ENCODE results near the gene STXBP6.

Gene STXBP6

GRCh38 chr14:25049568-25050268 lies at the start of gene STXBP6:
Gene STXBP6 (minus strand): TSS chr14:25050147. CDS start chr14:24974818, 75,329 bp downstream.
- no peak for DNase-seq (ENCODE audit: low read depth)

- no peak for DNase-seq (ENCODE audit: low read depth)
Observed at GRCh38 chr14:25097120-25097519, 47.2 kb upstream of the STXBP6 start.

DNA sequence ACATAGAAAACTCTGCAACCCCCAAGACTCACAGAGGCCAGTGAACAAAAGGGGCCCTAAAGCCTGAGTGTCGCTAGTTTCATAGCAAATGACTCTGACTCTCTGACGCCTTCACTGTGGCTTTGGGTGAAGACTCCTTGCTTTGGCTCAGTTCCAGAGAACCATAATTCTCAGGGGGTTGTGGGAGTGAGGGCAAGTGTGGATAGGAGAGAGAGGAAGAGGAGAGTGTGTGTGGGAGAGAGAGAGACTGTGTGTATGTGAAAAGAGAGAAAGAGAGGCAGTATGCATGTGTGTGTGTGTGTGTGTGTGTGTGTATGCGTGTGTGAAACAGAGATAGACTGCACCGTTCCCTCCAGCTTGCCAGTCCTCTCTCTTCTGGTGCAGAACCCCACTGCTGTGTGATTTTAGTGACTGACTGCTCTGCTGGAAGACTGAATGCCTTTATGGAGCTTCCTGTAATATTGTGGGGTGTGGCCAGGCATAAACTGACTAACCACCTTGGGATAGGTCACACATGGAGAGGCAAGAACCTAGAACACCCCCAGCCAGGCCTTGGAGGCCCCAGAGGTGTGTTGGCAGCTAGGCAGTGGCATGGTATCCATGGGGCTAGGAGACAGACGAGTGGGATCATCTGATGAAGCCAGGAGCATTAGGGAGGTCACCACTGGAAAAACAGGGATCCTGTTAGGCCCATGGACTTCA lies 45.9 kb upstream of the STXBP6 start:
- no peak for DNase-seq (ENCODE audit: low read depth)

DNA sequence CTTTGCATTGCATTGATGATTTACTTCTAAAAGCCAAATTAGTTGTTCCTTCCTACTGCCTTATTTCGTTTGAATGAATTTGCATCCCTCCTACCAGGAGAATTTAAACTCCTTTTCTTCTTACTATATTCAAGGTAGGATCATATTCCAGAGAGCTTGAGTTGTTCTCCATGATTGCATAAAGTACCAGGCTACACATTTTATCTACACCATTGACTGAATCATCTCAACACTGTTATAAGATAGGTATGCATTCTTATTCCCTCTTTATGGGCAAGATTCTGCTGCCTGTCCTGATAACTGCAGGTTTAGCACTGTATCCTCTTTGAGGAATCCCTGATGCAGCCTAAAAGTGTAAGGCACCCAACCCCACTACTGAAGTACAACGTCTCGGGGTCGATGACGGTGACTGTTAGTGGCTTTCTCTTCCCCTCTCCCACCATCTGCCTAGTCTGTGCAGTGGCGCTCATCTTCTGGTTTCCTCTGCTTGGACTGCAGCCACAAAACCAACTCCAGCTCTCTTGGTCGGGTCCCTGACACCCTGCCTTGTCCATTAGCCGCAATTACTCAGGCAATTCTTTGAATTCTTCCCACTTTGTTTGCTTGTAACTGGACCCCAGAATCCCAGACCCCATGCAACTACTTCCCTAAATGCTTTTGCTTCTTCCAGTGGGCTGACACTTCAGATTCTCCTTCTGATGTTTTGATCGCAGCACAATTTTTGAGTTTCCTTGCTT lies 44.4 kb upstream of the STXBP6 start:
- no peak for DNase-seq (ENCODE audit: low read depth)

- no peak for DNase-seq (ENCODE audit: low read depth)
Observed at GRCh38 chr14:25092258-25092740, 42.4 kb upstream of the STXBP6 start.

DNA sequence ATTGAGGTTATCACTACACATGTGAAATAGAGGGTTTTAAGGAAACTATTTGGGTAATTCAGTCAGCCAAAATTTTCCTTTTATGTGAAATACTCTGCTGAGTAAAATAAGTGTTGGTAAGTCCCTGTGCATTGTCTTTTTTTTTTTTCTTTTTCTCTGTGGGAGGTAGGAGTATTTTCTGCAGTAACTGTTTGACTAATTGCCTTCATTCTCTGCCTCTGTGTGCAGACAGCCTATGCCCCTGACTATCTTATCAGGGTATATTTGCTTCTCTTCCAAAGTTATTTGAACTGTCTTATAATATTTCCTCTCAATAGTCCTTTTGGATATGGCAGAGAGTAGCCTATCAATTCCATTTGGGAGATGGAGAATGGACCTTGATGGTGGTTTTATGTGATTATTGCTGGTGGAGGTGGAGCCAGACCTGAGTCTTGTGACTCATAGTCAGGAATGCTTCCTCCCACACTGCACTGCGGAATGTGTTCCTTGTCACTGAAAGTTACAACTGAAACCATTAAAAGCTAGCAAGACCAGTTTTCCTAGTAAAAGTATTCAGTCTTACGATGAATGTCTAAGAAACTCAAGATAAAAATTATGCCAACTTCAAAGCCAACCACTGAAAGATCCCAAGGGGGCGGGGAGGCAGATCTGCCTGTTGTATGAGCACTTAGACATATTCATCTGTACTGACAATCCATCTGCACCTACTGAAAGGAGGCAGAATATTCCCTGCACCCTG lies 40.9 kb upstream of the STXBP6 start:
- no peak for DNase-seq (ENCODE audit: low read depth)

DNA sequence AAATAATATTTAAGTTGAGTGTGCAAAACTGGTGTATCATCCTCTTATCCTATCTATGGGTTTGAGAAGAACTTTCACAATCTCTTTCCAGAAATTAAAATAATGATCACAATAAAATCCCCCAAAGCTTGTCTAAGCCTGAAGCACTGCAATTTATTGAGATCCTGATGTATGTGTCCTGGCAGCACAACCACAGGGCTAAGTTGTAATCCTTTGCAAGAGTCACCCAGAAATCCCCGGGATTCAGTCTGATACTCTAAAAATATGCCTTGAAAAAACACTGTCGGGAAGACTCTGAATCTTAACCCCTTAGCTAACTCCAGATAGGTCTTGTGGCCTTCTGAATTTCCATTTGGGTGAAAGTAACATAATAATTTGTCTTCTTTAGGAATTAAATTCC lies 40.3 kb upstream of the STXBP6 start:
- no peak for DNase-seq (ENCODE audit: low read depth)

- no peak for DNase-seq (ENCODE audit: low read depth)
Observed at GRCh38 chr14:25089496-25089895, 39.5 kb upstream of the STXBP6 start.

- DNase-seq (ENCODE audit: low read depth) = no peak
Observed at GRCh38 chr14:25086821-25087396, 37.0 kb upstream of the STXBP6 start.

DNA sequence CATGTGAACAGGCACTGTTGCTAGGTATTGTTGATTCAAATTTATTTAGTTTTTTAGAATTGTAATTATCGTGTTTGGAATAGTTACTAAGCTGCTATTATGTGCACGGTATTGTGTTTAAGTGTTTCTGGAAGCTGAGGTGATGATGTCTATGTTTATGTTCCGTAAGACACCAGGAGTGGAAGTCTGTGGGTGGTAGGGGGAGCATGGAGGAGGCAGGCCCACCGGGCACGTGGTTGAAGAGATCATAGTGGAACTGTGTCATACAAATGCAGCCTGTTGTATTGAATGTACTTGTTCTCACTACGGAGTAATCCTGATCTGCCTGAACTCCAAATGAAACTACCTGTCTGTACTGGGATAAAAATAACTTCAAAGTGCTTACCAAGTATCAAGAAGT lies 36.1 kb upstream of the STXBP6 start:
- DNase-seq (ENCODE audit: low read depth) = no peak

GRCh38 chr14:25080682-25081081 lies 30.7 kb upstream of the STXBP6 start:
- no peak for DNase-seq (ENCODE audit: low read depth)

GRCh38 chr14:25079311-25079710 lies 29.4 kb upstream of the STXBP6 start:
- no peak for DNase-seq (ENCODE audit: low read depth)

- no peak for DNase-seq (ENCODE audit: low read depth)
Observed at GRCh38 chr14:25074099-25074685, 24.2 kb upstream of the STXBP6 start.

DNA sequence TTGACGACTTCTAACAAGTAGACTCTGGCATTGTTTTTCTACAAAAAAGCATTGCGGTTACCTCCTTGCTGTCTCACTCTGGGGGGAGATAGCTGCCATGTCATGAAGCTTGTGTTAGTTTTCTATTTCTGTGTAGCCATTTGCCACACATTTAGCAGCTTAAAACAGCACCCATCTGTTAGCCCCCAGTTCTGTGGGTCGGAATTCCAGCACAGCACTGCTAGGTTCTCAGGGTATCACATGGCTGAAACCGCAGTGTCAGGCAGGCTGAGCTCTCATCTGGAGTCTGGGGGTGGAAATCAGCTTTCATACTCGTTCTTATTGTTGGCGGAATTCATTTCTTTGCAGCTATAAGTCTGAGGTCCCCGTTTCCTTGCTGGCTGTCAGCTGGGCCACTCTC lies 19.9 kb upstream of the STXBP6 start:
- no peak for DNase-seq (ENCODE audit: low read depth)

GRCh38 chr14:25067600-25067999 lies 17.7 kb upstream of the STXBP6 start:
- DNase-seq (ENCODE audit: low read depth) = no peak

- DNase-seq (ENCODE audit: low read depth) = no peak
Observed at GRCh38 chr14:25062022-25062321, 12.0 kb upstream of the STXBP6 start.

GRCh38 chr14:25056688-25057078 lies 6.7 kb upstream of the STXBP6 start:
- DNase-seq (ENCODE audit: low read depth) = no peak

DNA sequence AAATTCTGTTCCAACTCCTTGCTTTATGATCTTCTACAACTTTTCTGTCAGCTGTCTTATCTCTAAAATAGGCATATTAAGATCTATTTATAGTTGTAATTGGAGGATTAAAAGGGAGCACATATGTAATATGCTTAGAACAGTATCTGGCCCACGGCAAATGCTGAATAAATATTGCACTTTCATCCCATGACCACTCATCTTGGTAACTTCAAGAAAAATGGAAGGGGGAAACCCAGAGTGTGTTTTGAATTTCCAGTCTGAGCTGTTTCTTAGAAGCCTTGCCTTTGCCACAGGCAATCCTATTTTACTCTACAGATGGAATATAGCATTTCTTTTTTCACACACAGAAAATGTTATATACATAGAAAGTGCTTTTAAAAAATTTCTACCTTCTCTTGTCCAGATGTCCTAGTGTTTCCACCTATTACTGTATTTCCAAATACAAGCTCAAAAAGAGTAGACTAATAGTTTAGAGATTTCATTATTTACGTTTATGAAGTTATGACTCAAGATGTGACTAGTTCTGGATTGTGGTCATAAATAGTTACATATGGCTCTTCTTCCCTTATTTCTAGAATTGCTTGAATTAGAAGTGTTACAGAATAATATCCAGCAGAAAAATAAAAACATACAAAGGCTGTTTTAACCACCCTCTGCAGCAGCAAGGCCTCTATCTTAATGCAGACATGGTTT lies 6.2 kb upstream of the STXBP6 start:
- no peak for DNase-seq (ENCODE audit: low read depth)

GRCh38 chr14:25055005-25055404 lies 5.1 kb upstream of the STXBP6 start:
- DNase-seq (ENCODE audit: low read depth) = no peak

DNA sequence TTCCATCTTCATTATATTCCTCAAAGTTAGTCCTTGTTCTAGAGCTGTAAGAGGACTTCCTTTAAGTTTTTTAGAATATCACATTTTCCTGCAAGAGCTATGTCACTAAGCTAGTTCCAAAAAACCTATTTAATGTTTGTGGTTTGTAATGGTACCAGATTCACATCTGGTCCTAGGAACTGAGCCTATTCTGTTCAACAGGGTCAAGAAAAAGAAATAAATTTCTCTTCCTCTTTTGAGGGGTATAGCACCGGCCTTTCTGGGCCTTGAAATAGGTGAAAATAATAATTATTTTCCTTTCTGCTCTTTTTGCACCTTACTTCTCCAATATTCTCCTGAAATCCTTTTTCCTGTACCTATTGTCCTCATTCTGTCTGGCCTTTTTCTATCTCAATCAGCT lies 3.6 kb upstream of the STXBP6 start:
- DNase-seq (ENCODE audit: low read depth) = no peak

- DNase-seq (ENCODE audit: low read depth) = no peak
Observed at GRCh38 chr14:25052921-25053320, 3.0 kb upstream of the STXBP6 start.
